OCI-LY1 (cell line): Measurements from ENCODE around the gene GNAT3.

Experiments used
- CTCF ChIP-seq: fragments of 200-600 bp; sonication (generic), shearing (Covaris generic); IDR thresholded peaks from 2 replicates; pipeline ENCODE4 v1.5.1; 2017; ENCODE audit warnings: mild to moderate bottlenecking, antibody characterized with exemption, low read length, moderate library complexity, mixed read lengths
- EZH2 ChIP-seq: fragments of 200-600 bp; sonication (generic), shearing (Covaris generic); IDR thresholded peaks from 2 replicates; pipeline ENCODE4 v1.8.0; 2017; ENCODE audit warnings: borderline replicate concordance, mixed run types, mild to moderate bottlenecking, antibody characterized with exemption, low read length, moderate library complexity, mixed read lengths

DNA sequence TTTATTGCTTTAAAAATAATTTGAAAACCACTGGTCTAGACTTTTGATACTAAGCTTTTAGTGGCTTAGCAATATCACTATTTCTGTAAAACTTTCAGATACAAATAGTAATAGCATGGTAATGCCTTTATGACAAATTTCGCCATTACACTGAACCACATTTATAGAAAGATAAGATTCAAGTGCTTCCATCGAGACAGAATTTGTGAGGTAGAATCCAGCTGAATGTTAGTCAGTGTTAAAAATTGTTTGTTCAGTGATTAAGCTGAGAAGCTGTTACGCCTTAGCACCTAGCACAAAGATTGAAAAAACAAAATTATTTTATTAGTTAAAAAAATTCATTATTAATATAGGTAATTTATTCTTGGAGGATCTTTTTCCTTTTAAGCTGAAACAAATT lies 36.5 kb downstream of the GNAT3 start:
- TF ChIP-seq CTCF (no peak), EZH2 (no peak)
